DMS153 treated with DMSO at 0.1 percent for 48 hours (cell line): ENCODE results near the gene SLC6A3.

Experiments used
- DNase-seq: peaks from one replicate; lab custom pipeline; 2025; ENCODE audit not compliant: unreplicated experiment; lab: John Stamatoyannopoulos, UW

SLC6A3 gene

DNA sequence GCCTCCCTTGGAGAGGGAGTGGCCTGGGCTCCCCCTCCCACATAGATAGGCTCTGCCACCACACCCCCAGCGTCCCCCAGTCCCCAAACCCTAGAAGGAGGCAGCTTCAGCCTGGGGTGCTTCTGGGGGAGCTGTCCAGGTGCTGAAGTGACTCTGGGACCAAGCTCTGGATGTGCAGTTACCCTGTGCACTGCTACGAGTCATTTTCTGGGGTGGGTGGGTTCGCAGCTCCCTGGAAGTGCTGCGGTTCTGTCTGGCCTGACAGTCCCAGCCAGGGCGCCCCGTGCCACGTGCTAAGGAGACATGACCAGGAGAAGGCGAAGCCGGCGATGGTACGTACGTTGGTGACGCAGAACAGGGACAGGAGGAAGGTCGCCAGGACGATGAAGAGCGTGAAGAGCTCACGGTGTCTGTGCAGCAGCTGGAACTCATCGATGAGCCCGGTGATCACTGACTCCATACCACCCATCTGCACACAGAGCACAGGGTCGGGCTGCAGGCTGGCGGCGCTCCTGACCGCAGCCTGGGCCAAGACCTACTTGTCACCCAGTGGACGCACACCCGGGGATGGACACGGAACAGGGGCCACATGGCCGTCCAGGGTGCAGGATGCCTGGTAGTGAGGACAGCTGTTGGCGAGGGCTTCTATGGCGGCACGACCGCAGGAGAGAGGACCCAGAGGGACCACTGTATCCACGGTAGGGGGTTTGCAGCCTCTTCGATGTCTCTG, 35.7 kb downstream of the SLC6A3 start:
- no peak for DNase-seq

DNA sequence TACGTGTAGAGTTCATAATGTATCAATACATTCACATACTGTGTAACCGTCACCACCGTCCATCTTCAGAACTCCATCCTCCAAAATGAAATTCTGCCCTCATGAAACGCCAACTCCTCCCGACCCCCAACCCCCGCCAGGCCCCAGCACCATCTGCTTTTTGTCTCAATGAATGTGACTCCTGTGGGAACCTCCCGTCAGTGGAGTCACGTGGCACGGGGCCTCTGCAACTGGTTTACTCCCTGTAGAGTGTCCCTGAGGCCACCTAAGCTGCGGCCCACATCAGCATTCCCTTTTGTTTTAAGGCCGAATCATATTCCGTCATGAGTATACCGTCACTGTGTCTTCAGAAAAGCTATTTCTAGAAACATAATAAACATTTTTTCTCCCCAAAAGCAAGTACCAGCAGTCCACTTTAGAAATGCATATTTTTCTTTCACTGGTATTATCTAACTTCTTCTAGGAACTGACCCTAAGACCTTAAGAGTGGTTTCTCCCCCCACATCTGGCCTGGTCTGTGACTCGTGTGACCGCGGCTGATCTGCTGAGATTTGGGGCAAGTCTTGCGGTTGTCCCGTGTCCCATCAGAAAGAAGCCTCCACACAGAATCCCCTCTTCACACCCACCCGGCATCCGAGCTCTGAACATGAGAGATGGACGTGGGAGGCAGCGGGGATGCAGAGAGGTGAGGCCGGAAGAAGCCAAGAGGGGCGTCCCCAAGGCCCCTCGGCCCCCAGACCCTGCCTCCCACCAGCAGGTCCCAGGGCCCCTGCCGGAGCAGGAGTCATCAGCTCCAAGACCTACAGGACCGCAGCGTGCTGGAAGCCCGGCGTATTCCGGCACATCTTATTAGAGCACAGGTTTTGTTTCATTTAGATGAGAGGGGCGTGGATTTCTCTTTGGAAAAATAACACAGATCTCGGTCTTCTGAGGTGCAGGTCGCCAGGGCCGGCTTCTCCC, 38.3 kb downstream of the SLC6A3 start:
- DNase-seq: no peak

DNA sequence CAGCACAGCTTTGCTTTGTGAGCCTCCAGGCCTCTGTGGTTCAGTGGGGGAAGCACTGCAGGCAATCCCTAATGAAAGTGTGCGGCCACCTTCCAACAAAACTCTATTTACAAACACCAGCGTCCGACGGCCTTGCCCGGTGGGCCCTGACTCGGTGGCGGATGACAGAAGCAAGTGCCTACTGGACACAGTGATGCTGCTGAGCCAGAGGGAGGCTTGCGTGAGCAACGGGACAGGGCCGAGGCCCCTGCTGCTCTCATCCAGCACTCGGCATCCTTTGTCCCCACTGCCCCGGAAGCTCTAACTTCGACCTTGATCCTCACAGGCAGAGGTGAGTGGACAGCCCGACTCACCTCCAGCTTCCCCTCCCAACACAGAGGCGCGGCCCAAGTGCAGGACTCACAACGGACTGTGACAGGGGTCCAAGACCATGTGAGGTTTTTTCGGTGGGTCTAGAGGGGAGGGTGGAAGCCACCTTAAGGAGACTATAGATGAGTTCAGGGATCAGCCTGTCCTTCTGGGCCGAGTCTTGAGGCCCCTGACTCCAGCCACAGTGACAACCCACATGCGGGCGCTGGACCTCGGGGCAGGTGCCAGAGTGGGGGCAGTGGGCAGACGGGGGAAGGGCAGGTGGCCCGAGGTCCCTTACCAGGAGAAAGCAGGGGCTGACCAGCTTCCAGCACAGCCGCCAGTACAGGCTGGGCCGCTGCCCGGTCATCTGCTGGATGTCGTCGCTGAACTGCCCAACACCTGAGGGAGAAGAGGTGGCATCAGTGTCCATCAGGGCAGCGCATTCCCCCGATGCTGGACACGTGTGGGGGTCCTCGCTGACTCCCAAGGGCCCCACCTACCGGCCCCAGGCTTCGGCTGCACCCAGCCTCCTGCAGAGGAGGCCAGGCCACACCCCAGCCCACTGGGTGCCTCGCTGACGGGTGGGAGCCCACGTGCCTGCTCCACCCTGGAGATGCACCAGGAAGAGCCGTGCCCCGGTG, 39.4 kb downstream of the SLC6A3 start:
- no peak for DNase-seq

DNA sequence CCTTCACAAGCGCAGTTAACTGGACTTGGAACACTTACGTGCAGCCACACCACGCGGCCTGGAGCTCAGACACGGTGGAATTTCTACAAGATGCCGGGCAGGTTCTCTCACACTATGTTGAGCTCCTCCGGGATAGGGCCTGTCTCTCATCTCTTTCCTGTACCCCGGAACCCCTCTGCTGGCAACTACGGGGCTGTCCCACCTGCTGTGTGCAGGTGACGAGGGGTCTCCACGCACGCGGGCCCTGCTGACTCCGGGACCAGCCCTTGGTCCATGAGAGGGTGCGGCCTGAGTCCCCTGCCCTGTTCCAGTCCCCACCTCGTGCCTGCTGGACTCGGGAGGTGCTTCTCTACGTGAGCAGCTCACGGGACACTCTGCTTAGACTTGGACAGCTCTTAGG, 40.1 kb downstream of the SLC6A3 start:
- DNase-seq: no peak

DNA sequence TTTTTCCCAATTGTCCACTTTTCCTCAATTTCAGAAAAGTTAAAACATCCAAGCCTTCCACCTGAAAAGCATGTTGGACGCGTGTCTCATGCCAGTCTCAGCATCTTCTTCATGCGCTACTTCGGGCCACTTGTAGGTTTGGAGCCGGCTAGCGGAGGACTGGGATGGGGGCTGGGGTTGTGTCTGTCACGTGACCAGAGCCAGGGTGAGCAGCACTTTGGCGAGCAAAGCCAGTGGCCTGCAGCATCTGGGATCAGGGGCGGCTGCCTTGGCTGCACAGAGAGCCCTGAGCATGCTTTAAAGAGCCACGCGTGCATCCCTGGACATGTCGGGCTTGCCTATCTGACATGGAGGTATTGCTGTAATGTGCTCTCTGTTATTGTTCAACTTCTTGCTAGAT, 41.2 kb downstream of the SLC6A3 start:
- DNase-seq: no peak

DNA sequence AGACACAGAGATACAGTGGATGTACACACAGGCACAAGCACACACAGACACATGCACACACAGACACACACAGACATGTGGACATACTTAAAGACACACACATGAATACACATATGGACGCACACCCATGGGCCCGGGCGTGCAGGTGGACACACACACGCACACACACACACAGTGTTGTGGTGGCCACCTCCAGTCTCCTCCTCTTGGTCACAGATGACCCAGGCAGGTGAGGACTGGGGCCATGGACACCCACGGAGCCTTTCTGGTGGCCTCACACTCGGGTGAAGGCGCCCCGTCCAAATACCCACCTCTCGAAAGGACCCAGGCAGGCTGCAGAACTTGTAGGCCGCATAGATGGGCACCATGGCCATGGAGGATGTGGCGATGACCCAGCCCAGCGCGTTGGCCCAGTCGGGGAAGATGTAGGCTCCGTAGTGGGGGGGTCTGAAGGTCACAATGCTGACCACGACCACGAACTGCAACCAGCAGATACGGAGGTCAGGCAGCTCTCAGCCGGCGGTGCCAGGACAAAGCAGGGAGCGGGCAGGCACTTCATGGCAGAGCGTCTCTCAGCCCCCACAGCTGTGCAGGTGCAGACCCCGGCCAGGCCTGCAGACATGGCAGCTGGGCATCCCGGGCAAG, 42.5 kb downstream of the SLC6A3 start:
- no peak for DNase-seq

DNA sequence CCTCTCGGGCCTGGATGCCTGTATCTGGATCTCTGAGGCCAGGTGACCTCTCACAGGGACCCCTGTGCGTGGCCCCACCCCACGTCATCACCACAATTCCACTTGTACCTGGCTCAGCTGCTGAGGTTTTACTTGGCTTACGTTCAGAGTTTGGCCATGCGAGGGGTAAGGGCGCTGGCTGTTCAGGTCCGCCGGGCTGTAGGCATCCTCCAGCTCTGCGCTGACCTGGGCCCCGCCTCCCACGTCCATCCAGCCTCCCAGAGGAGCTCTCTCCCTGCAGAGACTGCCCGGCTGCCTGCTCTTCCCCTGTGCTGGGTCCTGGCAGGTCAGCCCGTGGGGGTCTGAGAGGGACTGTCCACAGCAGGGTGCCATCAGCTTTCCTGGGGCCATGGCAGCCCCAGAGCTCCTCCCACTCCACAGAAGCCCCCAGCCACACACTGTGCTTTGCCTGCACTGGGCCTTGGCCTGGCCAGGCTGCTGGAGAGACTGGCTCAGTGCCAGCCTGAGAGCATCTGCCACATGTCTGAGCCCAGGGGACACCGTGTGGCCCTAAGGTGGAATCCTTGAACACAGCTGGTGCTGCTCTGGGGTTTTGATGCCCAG, 43.6 kb downstream of the SLC6A3 start:
- no peak for DNase-seq

DNA sequence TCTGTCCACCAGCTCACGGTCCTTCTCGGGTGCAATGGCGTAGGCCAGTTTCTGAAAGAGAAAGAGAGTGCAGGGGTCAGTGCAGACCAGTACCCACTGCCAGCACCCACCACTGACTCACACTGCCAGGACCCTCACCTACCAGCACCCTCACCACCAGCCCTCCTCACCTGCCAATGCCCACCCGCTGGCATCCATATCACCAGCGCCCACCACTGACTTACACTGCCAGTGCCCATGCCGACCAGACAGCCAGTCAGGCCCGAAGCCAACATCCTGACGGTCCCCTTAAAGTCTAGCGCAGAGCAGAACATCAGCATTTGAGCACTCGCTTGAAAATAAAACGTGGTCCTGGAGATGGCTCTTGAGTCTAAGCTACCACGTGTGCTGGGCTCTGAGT, 44.3 kb downstream of the SLC6A3 start:
- DNase-seq: no peak

DNA sequence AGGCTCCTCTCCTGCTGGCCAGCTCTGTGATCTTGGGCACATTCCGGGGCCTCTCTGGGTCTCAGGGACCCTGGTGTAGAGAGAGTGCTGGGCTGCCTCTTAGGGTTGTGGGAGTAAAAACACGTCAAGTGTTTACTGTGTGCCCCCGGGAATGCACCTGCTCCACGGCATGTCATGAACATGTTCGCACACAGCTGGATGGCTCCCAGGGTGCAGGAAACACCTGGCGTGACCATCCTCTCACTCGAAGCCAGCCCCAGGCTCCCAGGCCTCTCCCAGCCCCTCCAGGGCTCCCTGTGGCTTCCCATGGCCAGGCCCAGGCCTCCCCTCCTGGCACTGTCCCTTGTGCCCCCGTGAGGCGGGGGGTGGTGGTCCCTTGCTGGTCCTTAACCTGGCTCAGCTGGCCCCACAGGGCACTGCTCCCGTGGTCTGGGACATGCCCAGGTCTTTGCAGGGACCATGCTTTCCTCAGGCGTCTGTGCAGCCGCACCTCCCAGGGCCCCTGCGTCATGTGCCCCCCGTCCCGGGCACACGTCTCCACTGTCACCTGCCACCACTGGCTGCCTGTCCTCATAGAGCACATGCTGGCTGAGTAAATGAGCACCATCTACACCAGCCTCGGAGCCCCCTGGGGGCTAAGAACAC, 44.9 kb downstream of the SLC6A3 start:
- DNase-seq: no peak

DNA sequence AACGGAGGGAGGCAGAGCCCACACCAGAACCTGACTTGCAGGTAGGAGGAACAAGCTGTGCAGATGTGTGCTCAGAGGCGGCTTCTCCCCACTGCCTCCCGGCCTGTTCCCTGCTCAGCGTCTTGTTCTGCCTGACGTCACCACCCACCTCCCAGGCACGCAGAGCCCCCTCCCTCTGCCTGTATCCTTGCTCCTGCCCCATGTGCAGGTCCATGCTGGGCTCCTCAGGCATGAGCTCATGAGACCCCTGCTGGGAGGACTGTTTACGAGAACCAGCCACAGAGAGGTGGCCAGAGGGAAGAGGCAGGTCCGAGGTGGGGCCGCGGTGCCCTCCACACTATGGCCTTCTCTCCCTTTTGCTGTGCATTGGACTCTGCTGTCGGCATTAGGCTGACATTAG, 45.5 kb downstream of the SLC6A3 start:
- DNase-seq: no peak

DNA sequence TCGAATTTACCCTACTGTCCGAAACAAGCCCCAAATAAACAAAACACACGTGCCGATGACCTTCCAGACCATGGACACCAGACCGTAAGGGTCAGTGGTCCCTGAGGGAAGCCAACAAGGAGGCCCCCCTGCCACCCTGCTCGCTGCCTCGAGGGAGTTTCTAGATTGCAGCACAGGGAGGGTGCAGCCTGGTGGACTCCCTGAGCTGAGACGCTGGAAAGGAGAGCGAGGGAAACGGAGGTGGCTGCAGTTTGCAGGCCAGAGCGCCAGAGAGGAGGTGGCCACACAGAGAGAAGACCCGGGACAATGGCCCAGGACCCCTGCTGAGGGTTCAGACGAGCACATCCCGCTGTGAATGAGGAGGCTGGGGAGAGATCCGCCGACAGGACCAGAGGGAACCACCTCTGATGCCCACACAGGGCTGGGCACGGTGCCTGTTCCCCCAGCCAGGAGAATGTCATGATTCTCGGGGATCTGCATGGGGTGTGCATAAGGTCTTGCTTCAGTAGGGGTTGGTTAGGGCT, 48.9 kb downstream of the SLC6A3 start:
- DNase-seq: no peak

DNA sequence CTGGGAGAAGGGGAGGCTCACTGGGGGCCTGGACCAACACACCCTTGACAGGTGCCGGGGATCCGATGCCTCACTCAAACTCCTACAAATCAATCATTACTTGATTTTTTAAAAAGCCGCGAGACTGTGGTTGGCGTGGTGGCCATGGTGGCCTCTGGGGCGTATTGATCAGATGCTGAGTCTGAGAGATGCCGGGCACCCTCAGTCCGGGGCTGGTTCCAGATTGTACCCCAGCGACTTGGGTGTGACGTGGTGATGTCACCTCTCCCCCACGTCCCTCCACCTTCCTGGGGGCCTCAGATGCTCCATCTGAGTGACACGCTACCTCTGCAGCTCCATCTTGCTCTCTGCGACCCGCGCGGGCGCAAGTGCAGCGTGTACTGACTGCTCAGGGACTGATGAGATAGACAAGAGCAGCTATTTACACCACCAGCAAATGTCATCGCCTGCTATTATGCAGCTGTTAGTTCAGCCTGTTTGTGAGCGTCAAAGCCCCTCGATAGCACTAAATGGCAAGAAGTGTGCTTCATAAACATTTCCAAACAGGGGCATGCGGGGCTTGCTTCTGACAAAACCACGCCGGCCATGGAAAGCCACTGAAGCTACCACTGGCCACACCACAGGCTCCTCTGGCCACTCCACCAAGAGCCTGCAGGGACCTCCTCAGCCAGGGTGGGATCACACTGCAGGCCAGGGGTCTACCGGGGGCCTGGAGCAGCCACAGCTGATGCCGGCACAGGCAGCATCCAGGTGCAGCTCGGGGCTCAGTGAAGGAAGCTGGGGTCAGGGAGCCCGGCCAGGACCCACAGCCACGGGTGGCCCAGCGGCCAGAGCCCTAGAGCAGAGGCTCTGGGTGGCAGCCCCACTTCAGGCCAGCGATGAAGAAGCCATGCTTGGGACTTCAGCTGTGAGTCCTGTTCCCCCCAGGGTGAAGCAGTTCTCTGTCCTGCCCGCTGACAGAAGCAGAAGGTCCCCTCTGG, 50.1 kb downstream of the SLC6A3 start:
- DNase-seq: no peak

DNA sequence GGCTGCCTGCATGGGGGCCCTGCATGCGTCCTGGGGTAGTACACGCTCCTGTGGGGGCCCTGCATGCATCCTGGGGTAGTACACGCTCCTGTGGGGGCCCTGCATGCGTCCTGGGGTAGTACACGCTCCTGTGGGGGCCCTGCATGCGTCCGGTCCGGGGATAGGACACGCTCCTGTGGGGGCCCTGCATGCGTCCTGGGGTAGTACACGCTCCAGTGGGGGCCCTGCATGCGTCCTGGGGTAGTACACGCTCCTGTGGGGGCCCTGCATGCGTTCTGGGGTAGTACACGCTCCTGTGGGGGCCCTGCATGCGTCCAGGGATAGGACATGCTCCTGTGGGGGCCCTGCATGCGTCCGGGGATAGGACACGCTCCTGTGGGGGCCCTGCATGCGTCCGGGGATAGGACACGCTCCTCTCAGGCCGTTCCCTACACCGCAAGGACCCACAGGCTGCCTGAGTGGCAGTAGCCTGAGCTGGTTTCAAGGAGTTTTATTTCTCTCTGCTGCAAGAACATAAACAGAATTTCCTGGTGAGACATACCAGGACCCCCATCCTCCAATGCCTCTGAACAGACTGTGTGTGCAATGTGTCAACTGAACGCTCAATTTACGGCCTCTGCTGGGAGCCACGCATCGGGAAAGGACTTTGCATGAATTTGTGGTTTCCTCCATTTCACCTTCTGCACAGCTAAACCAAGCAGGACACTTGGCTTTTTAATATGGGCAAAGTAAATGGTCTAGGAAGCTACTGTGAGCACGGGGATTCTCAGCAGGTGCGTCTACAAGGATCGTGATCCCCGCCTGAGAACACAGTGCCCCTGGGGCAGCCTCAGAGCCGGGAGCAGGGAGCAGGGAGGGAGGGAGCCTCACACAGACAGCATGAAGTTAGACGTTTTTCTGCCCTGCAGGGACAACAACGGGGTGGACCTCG, 51.4 kb downstream of the SLC6A3 start:
- DNase-seq: no peak

DNA sequence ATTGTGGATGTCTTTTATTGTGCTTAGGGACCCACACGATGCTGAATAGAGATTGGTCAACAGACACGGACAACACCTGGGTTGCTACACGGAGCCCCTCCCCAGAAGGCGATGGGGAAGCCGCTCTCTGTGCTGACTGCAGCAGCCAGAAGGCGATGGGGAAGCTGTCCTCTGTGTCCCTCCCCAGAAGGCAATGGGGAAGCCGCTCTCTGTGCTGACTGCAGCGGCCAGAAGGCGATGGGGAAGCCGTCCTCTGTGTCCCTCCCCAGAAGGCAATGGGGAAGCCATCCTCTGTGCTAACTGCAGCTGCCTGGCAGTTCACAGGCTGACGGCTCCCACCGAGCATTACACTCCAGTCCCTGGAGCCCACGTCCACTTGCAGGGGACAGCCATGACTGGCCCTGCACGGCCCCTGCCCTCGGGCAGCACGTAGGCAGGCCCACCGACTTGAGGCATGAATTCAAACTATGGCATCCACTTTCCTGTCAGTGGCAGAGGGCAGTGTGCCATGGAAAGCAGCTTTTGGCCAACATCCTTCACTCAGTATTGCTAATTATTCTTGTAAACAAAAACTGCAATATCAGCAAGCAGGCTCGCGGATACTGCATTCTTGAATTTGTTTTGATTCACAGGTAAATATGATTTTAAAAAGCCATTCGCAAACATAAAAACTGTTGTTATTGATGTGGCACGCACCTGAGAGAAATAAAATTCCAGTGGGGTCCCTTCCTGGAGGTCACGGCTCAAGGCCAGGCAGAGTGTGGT, 52.3 kb downstream of the SLC6A3 start:
- no peak for DNase-seq

DNA sequence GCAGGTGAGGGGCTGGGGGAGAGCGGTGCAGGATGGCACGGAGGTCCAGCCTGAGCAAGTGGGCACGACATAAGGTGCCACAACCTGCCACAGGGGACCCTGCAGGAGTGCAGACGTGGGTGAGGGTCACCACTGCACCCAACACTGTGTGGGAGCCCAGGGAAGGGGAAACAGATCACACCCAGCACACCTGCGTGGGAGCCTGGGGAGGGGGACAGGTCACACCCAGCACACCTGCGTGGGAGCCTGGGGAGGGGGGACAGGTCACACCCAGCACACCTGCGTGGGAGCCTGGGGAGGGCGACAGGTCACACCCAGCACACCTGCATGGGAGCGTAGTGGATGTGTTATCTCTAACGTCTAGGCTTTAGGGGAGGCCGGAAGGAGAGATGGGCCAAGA, 53.0 kb downstream of the SLC6A3 start:
- DNase-seq: no peak

DNA sequence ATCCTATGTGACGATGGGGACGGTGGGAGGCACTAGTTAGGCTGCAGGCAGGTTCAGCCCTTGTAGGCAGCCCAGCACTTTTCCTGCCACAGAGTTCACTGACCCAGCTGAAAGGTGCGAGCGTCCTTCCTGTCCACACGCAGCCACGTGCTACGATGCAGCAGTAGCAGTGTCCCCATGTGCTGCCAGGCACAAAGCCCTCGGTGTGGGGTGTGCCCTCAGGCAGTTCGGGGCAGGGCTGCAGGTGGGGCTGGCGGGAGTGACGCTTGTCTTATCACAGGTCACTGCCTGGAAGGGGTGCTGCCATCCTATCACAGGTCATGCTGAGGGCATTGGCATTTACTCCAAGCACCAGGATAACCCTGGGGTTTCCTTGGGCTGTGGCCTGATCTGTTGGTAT, 53.5 kb downstream of the SLC6A3 start:
- no peak for DNase-seq
